ENCODE data around the gene CSMD2. TPM values are rescaled to one million over a fixed set of nuclear protein-coding genes. Genes with fewer than 3 reads are reported as not detected.

Gene CSMD2
- total RNA-seq, 1 donor from 2014 or later, result 0.27 TPM

DNA sequence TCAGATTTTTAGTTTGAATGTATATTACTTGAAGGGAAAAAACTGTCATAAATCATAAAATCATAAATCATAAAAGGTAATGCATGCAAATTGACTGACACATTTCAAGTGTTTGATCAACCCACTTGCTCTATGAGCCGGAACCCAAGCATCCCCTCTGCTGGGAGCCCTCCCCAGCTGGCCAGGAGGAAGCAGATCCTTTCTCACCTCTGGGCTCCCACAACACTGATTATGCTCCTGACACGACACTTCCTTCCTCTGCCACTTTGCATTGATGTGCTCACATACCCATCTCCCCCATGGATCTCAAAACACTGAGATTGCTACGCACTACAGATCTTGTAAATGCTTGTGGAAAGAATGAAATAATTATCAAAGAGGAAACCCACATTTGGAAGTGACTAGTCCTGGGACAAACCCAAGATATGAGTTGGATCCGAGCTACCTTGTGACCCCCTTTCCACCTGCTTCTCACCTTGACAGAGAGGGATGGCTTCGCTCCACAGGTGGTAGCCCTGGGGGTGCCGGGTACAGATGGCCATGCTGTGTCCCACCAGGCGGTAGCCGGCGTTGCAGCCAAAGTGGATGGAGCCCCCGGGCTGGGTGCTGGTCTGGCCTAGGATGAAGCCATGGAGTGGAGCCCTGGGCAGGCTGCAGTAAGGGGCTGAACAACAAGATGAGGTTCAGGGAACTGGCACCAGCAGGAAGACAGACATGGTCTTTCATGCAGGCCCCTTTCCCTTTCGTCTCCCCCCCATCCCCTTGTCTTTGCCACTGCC is 588.0 kb downstream of the CSMD2 start:
- Mint-ChIP-seq H3K36me3 (ENCODE audit: unreplicated experiment) (peaks cover 17% of the 10 kb centered on the region), H3K4me1 (ENCODE audit: low read depth, unreplicated experiment) (no peaks in the 10 kb centered on the region), H3K9me3 (ENCODE audit: unreplicated experiment) (peaks cover 2% of the 10 kb centered on the region), H3K27me3 (ENCODE audit: unreplicated experiment) (no peaks in the 10 kb centered on the region), H3K27ac (ENCODE audit: unreplicated experiment) (no peak overlapping the region), H3K4me3 (ENCODE audit: unreplicated experiment) (no peak overlapping the region)
- DNase-seq, result no peak
- TF ChIP-seq, protein P1, sequence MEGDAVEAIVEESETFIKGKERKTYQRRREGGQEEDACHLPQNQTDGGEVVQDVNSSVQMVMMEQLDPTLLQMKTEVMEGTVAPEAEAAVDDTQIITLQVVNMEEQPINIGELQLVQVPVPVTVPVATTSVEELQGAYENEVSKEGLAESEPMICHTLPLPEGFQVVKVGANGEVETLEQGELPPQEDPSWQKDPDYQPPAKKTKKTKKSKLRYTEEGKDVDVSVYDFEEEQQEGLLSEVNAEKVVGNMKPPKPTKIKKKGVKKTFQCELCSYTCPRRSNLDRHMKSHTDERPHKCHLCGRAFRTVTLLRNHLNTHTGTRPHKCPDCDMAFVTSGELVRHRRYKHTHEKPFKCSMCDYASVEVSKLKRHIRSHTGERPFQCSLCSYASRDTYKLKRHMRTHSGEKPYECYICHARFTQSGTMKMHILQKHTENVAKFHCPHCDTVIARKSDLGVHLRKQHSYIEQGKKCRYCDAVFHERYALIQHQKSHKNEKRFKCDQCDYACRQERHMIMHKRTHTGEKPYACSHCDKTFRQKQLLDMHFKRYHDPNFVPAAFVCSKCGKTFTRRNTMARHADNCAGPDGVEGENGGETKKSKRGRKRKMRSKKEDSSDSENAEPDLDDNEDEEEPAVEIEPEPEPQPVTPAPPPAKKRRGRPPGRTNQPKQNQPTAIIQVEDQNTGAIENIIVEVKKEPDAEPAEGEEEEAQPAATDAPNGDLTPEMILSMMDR (IDR thresholded peaks at IDR 0.05; ENCODE audit: partially characterized antibody, unreplicated experiment), result no peak

- Mint-ChIP-seq H3K9me3 (ENCODE audit: unreplicated experiment) (peaks cover 2% of the 10 kb centered on the region), H3K4me1 (ENCODE audit: low read depth, unreplicated experiment) (no peaks in the 10 kb centered on the region), H3K4me3 (ENCODE audit: unreplicated experiment) (no peak overlapping the region), H3K36me3 (ENCODE audit: unreplicated experiment) (peaks cover 17% of the 10 kb centered on the region), H3K27me3 (ENCODE audit: unreplicated experiment) (peaks cover 2% of the 10 kb centered on the region), H3K27ac (ENCODE audit: unreplicated experiment) (no peak overlapping the region)
- TF ChIP-seq, protein P1 (IDR thresholded peaks at IDR 0.05; ENCODE audit: partially characterized antibody, unreplicated experiment), result no peak
- no peak for DNase-seq
Measured at GRCh38 chr1:33575324-33575879, 589.6 kb downstream of the CSMD2 start.

GRCh38 chr1:33573661-33574060 is 591.4 kb downstream of the CSMD2 start:
- Mint-ChIP-seq H3K36me3 (ENCODE audit: unreplicated experiment) (peaks cover 17% of the 10 kb centered on the region), H3K9me3 (ENCODE audit: unreplicated experiment) (no peaks in the 10 kb centered on the region), H3K4me1 (ENCODE audit: low read depth, unreplicated experiment) (no peaks in the 10 kb centered on the region), H3K27me3 (ENCODE audit: unreplicated experiment) (peaks cover 4% of the 10 kb centered on the region), H3K27ac (ENCODE audit: unreplicated experiment) (no peak overlapping the region), H3K4me3 (ENCODE audit: unreplicated experiment) (no peak overlapping the region)
- DNase-seq, result no peak
- TF ChIP-seq, protein P1 (IDR thresholded peaks at IDR 0.05; ENCODE audit: partially characterized antibody, unreplicated experiment), result no peak

GRCh38 chr1:33572387-33572786 is 592.6 kb downstream of the CSMD2 start:
- TF ChIP-seq, protein P1 (IDR thresholded peaks at IDR 0.05; ENCODE audit: partially characterized antibody, unreplicated experiment), result no peak
- H3K4me3 Mint-ChIP-seq (ENCODE audit: unreplicated experiment), result no peak overlapping the region
- no peaks in the 10 kb centered on the region for H3K4me1 Mint-ChIP-seq (ENCODE audit: low read depth, unreplicated experiment)
- H3K27me3 Mint-ChIP-seq (ENCODE audit: unreplicated experiment), result peaks cover 4% of the 10 kb centered on the region
- H3K9me3 Mint-ChIP-seq (ENCODE audit: unreplicated experiment), result no peaks in the 10 kb centered on the region
- H3K27ac Mint-ChIP-seq (ENCODE audit: unreplicated experiment), result no peak overlapping the region
- H3K36me3 Mint-ChIP-seq (ENCODE audit: unreplicated experiment), result peaks cover 17% of the 10 kb centered on the region
- no peak for DNase-seq

DNA sequence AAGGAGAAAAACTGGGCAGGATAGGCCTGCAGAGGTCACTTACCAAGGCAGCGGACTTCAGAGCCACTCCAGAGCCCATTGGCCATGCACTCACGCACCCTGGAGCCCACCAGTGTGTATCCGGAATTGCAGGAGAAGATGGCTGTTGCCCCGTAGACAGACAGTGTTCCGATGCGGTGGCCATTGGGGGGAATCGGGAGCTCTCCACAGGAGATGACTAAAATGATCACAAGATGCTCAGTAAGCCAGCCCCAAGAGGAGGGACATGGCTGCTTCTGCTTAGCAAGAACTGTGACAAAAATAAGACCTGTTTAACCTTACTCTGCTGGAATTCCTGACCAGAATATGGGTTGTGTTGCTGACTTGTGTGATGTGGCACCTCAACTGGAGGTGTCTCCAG is 595.7 kb downstream of the CSMD2 start:
- Mint-ChIP-seq H3K36me3 (ENCODE audit: unreplicated experiment) (peaks cover 15% of the 10 kb centered on the region), H3K4me1 (ENCODE audit: low read depth, unreplicated experiment) (no peaks in the 10 kb centered on the region), H3K27ac (ENCODE audit: unreplicated experiment) (no peak overlapping the region), H3K27me3 (ENCODE audit: unreplicated experiment) (peaks cover 4% of the 10 kb centered on the region), H3K9me3 (ENCODE audit: unreplicated experiment) (no peaks in the 10 kb centered on the region), H3K4me3 (ENCODE audit: unreplicated experiment) (no peak overlapping the region)
- no peak for DNase-seq
- TF ChIP-seq, protein P1 (IDR thresholded peaks at IDR 0.05; ENCODE audit: partially characterized antibody, unreplicated experiment), result no peak

Data from glutamatergic neuron (in vitro differentiated cells).